ENCODE results near the gene RNF212B. TPM values are rescaled to one million over a fixed set of nuclear protein-coding genes. Genes with fewer than 3 reads are reported as not detected.

RNF212B gene
- polyA plus RNA-seq, 1 experiment = not detected

DNA sequence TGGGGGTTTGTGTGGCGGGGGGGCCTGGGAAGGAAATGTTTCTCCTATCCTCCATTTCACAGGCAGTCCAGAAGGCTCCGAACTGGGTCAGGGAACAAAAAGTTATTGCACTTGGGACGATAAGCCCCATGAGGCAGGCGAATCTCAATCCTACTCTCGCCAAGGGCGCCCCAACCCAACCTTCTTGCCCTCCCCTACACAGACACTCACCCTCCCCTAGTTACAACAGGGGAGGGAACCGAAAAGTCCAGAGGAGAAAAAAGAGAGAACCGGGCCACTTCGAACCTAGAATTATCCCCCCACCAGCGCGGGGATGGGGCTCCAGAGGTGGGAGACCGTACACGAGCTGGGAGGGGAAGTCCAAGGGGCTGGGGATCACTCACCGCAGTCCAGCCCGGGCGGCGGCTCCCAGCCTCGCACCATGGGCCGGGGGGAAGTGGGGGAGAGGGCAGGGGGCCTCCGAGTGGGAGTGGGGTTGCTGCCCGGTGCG is 47.8 kb downstream of the RNF212B start:
- Histone ChIP-seq H3K4me3 (ENCODE audit: low read depth, low read length) (peak overlapping the region; percentile 79), H3K27me3 (ENCODE audit: control insufficient read depth, insufficient read depth, low read length) (peaks cover 6% of the 10 kb centered on the region), H3K27ac (ENCODE audit: low read depth, low read length) (no peak overlapping the region), H3K9me3 (ENCODE audit: control insufficient read depth, insufficient read depth, low read length) (no peaks in the 10 kb centered on the region; the same call in 1 of the 2 replicates)
- CTCF ChIA-PET = interaction anchor here (0.7 to 3.6 kb wide), 5 partner anchors 9 to 166 kb away, joined by 3 to 24 read pairs (median 14); no protein-coding TSS in a partner anchor
- TF ChIP-seq, protein P1, sequence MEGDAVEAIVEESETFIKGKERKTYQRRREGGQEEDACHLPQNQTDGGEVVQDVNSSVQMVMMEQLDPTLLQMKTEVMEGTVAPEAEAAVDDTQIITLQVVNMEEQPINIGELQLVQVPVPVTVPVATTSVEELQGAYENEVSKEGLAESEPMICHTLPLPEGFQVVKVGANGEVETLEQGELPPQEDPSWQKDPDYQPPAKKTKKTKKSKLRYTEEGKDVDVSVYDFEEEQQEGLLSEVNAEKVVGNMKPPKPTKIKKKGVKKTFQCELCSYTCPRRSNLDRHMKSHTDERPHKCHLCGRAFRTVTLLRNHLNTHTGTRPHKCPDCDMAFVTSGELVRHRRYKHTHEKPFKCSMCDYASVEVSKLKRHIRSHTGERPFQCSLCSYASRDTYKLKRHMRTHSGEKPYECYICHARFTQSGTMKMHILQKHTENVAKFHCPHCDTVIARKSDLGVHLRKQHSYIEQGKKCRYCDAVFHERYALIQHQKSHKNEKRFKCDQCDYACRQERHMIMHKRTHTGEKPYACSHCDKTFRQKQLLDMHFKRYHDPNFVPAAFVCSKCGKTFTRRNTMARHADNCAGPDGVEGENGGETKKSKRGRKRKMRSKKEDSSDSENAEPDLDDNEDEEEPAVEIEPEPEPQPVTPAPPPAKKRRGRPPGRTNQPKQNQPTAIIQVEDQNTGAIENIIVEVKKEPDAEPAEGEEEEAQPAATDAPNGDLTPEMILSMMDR (IDR thresholded peaks at IDR 0.05; ENCODE audit: low read depth, low read length) = no peak
- POLR2A ChIA-PET = interaction anchor here (1.0 to 1.7 kb wide), 4 partner anchors 15 to 36 kb away, joined by 3 to 11 read pairs (median 4); partner anchors contain the start of genes BCL2L2 and PABPN1
- DNase-seq (ENCODE audit: low read depth, low spot score) = no peak

DNA sequence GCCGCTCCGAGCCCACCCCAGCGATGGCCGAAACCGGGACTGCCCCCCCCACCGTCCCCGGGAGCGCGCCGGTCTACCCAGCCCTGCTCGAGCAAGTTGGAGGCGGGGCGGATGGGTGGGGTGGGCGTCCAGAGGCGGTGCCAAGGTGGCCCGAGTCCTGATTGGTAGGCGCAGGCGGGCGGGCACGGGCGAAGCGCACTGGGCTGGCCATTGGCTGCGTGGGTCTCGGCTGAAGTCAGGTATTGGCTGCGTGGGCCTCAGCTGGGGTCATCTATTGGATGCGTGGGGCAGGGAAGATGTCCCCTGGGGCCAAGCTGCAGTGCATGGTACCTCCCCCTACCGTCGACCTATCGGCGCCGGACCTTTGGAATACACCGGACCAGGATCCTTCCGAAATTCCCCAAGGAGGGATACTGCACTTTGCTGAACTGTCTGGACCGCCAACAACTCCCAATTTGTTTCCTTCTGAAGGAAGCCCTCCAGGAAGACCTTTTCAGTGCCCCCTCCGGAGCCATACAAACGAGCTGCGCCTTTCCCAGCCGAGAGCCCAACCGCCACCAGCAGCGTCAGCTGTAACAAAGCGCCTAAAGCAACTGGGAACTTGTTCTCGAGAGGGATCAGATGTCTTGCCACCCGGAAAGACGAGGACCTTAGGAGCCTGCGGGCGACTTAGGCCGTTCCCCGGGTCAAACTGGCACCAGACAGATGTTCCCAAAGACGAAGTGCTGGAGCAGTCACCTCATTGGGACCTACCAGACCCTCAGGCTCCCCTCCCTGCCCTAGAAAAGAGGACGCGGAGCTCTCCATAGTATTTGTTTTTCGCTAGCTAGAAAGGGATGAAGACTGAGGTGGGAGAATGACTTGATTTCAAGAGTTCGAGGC is 48.5 kb downstream of the RNF212B start, which contains the start of gene HOMEZ:
Gene HOMEZ, minus strand, starts transcription at position 113 of the 882 bp plus-strand sequence. CDS start 180 bp downstream, outside the sequence.
- Histone ChIP-seq H3K4me3 (ENCODE audit: low read depth, low read length) (peak within 1 kb of the TSS; percentile 79), H3K27me3 (ENCODE audit: control insufficient read depth, insufficient read depth, low read length) (peaks cover 6% of the 10 kb centered on the region), H3K27ac (ENCODE audit: low read depth, low read length) (peak within 1 kb of the TSS; percentile 90), H3K9me3 (ENCODE audit: control insufficient read depth, insufficient read depth, low read length) (no peaks in the 10 kb centered on the region; the same call in 1 of the 2 replicates)
- POLR2A ChIA-PET = interaction anchor here (1.0 to 1.7 kb wide), 4 partner anchors 15 to 35 kb away, joined by 3 to 11 read pairs (median 4); partner anchors contain the start of genes BCL2L2 and PABPN1
- TF ChIP-seq, protein P1 (IDR thresholded peaks at IDR 0.05; ENCODE audit: low read depth, low read length) = 0 out of 2 replicates have a peak, but pooled peaks have one; percentile 10
- CTCF ChIA-PET = interaction anchor here (0.8 to 3.6 kb wide), 5 partner anchors 9 to 273 kb away, joined by 3 to 24 read pairs (median 14); no protein-coding TSS in a partner anchor
- peak; percentile 95 for DNase-seq (ENCODE audit: low read depth, low spot score)

DNA sequence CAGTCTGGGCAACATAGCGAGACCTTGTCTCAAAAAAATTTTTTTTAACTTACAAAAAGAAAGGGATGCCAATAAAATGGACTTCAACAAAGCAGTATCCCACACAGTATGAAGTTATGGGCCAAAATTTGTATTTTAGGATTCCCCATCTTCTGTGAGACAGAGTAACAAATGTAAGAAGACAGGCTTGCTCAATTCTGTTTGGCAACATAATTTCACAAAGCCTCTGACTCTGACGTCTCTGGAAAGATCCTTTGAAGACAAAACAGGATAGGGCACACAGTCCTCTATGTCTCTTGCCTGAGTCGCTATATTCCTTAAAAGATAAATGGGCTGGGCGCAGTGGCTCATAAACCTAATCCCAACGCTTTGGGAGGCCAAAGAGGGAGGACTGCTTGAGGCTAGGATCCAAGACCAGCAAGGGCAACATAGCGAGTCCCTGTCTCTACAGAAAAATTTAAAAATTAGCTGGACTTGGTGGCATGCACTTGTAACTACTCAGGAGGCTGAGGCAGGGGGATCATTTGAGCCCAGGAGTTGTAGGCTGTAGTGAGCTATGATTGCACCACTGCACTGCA is 49.3 kb downstream of the RNF212B start:
- Histone ChIP-seq H3K27ac (ENCODE audit: low read depth, low read length) (peak overlapping the region; percentile 90), H3K27me3 (ENCODE audit: control insufficient read depth, insufficient read depth, low read length) (peaks cover 6% of the 10 kb centered on the region), H3K9me3 (ENCODE audit: control insufficient read depth, insufficient read depth, low read length) (no peaks in the 10 kb centered on the region; the same call in 1 of the 2 replicates), H3K4me3 (ENCODE audit: low read depth, low read length) (peak overlapping the region; percentile 79)
- ChIA-PET POLR2A (interaction anchor here (1.5 to 1.7 kb wide), 2 partner anchors 14 to 16 kb away, joined by 4 to 11 read pairs; no protein-coding TSS in a partner anchor), CTCF (interaction anchor here (0.8 to 3.6 kb wide), 5 partner anchors 8 to 272 kb away, joined by 3 to 24 read pairs (median 14); no protein-coding TSS in a partner anchor)
- TF ChIP-seq, protein P1 (IDR thresholded peaks at IDR 0.05; ENCODE audit: low read depth, low read length) = no peak
- no peak for DNase-seq (ENCODE audit: low read depth, low spot score)

DNA sequence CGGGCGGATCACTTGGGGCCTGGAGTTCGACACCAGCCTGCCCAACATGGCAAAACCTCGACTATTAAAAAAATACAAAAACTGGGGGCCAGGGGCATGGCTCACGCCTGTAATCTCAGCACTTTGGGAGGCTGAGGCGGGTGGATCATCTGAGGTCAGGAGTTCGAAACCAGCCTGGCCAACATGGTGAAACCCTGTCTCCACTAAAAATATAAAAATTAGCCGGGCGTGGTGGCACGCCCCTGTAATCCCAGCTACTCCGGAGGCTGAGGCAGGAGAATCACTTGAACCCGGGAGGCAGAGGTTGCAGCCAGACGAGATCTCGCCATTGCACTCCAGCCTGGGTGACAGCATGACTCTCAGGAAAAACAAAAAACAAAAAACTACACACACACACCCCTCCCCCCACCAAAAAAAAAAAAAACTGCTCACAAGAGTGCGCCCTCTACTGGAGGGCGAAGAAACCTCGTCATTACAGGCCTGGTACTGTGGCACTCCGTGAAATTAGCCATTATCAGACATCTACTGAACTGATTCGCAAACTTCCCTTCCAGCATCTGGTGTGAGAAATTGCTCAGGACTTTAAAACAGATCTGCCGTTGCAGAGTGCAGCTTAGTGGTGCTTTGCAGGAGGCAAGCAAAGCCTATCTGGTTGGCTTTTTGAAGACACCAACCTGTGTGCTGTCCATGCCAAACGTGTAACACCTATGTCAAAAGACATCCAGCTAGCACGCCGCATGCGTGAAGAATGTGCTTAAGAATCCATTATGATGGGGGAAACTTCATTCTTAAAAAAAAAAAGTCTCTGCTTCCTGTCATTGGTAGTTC is 57.2 kb downstream of the RNF212B start:
- POLR2A ChIA-PET = interaction anchor here (0.7 kb wide), 3 partner anchors 30 to 415 kb away, joined by 3 to 4 read pairs (median 4); no protein-coding TSS in a partner anchor
- Histone ChIP-seq H3K27ac (ENCODE audit: low read depth, low read length) (no peak overlapping the region), H3K27me3 (ENCODE audit: control insufficient read depth, insufficient read depth, low read length) (peaks cover 6% of the 10 kb centered on the region), H3K4me3 (ENCODE audit: low read depth, low read length) (no peak overlapping the region), H3K9me3 (ENCODE audit: control insufficient read depth, insufficient read depth, low read length) (no peaks in the 10 kb centered on the region)
- TF ChIP-seq, protein P1 (IDR thresholded peaks at IDR 0.05; ENCODE audit: low read depth, low read length) = peak; percentile 80
- CTCF ChIA-PET = interaction anchor here (0.7 to 3.5 kb wide), 19 partner anchors 9 to 307 kb away, joined by 3 to 18 read pairs (median 4); partner anchors contain the start of genes BCL2L2 and HOMEZ
- no peak for DNase-seq (ENCODE audit: low read depth, low spot score)
